HG02981 (cell line): ENCODE results near the gene CLCN4.
A peak's percentile ranks its signal among the peaks of the same experiment; 100 is the strongest.

Experiments
- ATAC-seq: cut with Tn5 transposase; IDR thresholded peaks from one replicate; pipeline ENCODE4 v1.9.1; 2021; ENCODE audit warnings: mild to moderate bottlenecking, moderate library complexity; ENCODE audit not compliant: unreplicated experiment

Gene CLCN4

DNA sequence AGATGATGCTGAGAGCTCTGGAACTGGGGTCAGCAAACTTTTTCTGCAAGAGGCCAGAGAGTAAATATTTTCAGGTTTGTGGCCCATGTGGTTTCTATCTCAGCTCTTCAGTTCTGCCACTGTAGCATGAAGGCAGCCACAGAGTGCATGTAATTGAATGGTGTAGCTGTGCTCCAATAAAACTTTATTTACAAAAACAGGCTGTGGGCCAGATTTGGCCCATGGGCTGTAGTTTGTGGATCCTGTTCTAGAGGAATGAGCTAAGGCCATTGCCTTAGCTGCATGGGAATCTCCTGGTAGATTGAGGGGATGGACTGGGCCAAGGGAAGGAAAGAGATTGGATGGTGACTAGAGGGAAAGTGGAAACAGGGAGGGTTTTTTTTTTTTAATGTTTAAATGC, 36.8 kb downstream of the CLCN4 start:
- ATAC-seq, result no peak

DNA sequence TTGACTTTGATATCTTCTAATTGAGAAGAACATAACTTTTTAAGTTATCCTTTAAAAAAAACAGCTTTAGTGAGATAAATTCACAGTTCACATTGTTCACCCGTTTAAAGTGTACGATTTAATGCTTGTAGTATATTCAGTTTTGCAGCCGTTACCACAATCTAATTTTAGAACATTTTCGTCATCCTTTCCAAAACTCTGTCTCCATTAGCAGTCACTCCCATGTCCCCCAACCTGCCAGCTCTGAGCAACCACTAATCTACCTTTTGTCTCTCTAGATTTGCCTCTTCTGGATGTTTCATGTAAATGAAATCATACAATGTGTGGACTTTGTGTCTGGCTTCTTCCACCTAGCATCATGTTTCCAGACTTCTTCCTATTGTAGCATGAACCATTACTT, 38.6 kb downstream of the CLCN4 start:
- no peak for ATAC-seq

DNA sequence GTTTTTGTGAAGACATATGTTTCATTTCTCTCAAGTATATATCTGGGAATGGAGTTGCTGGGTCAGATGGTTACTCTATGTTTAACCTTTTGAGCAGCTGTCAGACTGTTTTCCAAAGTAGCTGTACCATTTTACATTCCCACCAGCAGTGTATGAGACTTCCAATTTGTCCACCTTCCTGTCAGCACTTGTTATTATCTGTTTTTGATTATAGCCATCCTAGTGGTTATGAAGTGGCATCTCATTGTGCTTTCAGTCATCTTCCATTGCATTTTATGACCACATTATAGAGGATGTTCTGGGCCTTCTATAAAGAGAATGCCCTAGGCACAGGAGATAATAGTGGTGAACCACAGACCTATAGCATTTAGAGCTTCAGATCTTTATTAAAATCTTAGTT, 39.2 kb downstream of the CLCN4 start:
- no peak for ATAC-seq

DNA sequence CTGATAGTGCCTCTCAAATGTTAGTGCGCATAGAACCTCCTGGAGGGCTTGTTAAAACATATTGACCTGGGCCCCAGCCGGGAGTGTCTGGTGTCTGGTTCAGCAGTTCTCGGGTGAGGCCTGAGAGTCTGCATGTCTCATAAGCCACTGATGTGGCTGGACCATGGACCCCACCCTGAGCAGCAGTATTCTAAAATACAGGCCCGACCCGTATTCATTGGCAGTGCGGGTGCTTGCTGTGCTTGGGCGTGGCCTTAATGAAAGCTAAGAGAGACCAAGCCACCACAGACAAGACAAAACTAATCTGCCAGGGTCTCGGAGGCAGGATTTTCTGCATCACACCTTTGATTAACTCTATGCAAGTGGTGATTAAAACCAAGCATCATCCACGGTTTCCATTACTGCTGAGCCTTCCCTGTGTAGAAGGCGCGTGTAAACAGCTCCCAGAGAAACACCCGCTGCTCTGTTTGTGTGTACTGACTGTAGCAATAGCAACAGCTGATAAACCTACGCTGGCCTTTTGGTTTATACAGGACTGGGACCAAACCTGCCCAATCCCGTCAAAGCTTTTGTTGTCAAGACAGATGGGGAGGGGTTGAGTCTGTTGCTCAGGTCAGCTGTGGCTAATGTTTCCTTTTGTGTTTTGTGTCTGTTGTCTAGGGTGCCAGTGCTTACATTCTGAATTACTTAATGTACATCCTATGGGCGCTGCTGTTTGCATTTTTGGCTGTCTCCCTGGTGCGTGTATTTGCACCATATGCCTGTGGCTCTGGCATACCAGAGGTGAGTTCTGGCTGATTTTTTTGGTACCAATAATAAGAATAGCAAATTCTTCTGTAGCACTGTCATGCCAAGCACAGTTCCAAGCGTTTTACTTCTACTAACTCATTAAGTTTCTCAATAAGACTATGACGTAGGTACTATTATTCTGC, 40.8 kb downstream of the CLCN4 start:
- no peak for ATAC-seq

DNA sequence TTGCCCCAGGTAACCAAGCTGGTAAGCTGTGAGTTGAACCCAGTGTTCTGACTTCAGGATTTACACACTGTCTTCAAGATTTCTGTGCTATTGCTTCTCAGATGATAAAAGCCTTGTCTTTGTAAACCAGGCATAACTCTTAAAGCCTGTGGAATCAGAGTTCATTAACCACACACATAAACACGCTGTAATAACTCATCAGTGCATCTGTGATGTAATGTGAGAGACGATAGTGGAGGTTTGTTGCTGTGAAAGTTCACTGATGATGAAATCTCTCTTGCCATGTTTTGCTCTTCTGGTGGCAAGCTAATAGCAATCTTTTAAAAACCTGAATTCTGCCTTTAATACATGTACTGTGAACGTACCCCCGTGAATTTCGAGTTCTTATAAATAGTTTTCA, 41.5 kb downstream of the CLCN4 start:
- ATAC-seq, result no peak

DNA sequence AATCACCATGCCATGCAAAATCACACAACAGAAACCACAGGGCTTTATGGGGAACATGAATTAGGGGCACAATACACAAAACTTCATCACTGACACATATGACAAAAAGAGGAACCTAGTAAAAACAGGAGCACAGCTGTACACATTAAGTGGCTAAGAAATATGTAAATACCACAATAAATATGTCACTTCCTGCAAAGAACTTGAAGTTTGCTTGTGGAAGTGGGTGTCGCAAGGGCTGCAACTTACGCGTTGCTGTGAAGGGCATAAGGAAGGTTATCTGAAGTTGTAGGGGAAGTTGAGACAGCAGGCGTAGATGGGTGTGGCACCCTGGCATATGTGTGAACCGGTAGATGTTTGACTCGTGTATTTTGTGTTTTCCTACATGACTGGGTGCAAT, 42.4 kb downstream of the CLCN4 start:
- peak; percentile 93 for ATAC-seq

DNA sequence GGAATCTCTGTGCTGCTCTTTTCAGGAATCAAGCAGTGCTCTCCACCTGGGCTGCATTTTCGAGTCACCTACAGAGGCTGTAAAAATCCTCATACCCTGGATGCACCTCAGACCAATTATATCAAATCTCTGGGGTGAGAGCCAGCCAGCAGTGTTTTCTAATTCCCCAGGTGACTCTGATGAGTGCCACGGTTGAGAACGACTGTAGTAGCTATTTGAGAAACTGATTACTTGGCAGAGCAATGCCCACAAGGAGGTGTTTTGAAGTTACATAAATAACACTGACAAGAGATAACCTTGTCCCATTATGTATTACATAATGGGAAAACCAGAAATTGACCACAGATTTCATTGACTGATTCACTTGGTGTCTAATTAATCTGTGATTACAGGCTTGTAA, 46.8 kb downstream of the CLCN4 start:
- ATAC-seq, result no peak

DNA sequence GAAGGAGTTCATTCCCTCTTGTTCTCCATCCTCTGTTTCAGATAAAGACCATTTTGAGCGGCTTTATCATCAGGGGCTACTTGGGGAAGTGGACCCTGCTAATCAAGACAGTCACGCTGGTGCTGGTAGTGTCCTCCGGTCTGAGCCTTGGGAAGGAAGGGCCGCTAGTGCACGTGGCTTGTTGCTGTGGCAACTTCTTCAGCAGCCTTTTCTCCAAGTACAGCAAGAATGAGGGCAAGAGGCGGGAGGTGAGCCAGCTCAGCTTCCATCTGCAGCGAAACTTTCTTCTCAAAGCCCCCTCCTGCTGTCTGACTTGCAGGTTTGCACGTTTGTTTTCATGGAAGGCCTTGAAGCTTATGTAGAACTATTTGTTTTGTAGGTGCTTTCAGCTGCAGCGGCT, 49.5 kb downstream of the CLCN4 start:
- ATAC-seq, result no peak

DNA sequence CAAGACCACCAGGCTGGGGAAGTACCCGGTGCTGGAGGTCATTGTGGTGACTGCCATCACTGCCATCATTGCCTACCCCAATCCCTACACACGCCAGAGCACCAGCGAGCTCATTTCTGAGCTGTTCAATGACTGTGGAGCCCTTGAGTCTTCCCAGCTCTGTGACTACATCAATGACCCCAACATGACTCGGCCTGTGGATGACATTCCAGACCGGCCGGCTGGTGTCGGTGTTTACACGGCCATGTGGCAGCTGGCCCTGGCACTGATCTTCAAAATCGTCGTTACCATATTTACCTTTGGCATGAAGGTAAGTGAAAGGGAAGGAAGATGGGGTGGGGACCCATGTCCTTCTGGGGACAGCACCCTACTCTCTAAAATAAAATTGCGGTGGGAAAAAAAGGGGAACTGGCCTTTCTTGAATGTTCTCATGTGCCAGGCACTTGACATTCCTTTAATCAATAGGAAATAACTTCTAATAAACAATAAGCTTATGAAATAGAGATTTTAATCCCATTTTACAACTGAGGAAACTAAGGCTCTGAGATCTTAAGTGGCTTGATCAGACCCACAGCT, 51.6 kb downstream of the CLCN4 start:
- no peak for ATAC-seq

DNA sequence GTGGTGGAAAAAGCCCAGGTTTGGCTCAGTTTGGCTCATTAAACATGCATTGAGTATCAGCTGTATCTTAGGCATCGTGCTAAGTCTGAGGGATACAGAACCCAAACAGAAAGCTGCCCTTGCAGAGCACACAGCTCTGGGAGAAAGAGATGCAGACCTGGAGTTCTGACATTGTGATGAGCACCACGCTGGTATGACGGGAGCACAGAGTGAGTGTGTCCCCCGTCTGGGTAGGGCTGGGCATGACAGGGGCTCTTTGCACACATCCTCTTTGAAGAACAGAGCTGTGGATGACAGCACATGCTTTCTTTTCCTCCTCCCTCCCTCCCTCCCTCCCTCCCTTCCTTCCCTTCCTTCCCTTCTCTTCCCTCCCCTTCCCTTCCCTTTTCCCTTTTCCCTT, 52.2 kb downstream of the CLCN4 start:
- no peak for ATAC-seq

DNA sequence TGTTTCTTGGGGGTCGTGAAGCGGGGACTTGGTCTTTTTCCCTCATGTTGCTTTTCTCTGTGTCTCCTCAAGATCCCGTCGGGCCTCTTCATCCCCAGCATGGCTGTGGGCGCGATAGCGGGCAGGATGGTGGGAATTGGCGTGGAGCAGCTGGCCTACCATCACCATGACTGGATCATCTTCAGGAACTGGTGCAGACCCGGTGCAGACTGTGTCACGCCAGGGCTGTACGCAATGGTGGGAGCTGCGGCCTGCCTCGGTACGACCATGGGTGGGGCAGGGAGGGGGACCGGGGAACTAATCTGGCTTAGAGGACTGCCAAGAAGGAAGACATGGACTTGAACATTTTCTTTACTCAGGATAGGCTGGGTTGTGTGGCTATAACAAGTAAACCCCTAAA, 55.6 kb downstream of the CLCN4 start:
- ATAC-seq, result no peak

DNA sequence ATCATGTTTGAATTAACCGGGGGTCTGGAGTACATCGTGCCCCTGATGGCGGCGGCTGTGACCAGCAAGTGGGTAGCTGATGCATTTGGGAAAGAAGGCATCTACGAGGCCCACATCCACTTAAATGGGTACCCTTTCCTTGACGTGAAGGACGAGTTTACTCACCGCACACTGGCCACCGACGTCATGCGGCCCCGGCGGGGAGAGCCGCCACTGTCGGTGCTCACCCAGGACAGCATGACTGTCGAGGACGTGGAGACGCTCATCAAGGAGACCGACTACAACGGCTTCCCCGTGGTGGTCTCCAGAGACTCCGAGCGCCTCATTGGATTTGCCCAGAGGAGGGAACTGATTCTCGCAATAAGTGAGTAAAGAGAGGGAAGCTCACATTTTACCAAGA, 56.9 kb downstream of the CLCN4 start:
- ATAC-seq, result no peak

DNA sequence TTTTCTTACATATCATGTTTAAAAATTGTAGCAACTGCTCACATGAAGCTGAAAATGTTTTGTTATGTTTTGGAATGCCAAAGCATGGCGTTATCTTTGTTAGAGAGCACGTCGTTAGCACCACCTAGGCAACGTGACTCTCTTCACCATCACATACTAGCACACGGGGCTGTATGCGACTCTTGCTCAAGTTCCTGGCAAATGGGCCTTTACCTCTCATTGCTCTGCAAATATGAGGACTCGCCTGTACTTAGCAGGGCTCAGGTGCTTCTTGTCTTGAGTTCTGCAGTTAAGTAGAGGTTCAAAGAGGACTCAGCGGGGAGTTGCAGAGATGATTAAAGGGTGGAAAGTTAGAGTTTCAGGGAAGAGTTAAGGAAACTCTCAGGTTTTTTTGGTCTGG, 59.4 kb downstream of the CLCN4 start:
- ATAC-seq, result no peak

DNA sequence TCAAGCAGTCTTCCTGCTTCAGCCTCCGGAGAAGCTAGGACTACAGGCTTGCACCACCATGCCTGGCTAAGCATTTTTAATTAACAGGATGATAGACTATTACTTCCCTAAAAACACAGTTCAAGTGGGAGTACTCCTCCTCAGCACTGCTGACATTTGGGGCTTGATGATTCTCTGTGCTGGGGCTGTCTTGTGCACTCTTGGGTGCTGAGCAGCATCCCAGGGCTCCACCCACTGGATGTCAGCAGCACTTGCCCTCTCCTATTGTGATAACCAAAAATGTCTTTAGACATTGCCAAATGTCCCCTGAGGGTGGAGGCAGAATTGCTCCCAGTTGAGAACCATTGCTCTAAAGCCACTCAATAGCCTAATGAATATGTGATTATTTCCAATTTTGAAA, 60.4 kb downstream of the CLCN4 start:
- no peak for ATAC-seq

DNA sequence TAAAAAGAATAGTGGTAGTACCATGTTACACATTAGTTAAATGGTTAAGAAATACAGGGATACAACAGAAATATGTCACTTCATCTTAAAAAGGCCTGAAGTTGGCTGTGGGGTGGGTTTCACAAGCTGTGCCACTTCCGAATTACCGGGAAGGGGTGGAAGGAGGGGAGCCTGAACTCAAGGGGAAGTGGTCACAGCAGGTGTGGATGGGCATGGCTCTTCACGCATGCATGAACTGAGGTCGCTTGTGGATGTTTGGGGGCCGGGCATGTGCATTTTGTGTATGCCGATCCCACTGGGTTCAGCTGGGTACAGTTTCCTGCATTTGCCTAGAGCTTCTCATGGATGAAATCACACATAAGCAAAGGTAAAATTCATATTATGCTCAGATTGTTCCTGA, 64.9 kb downstream of the CLCN4 start:
- ATAC-seq, result no peak

DNA sequence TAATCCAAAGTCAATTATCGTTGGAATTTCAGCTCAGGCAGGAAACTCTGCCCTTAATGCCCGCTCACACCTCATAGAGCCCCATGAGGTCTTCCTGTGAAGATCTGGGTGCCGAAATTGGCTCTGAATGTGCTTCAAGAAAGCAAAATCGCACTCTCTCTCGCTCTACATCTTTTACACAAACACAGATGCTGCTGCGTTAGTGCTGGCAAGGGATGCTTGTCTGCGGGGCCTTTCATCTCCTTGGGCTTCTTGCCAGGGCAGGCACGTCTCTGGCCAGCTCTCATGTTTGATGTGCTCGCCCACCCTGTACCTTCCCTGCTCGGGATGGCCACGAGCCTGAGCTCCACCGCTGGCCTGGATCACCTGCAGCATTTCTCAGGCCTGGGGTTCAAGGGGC, 66.5 kb downstream of the CLCN4 start:
- no peak for ATAC-seq

DNA sequence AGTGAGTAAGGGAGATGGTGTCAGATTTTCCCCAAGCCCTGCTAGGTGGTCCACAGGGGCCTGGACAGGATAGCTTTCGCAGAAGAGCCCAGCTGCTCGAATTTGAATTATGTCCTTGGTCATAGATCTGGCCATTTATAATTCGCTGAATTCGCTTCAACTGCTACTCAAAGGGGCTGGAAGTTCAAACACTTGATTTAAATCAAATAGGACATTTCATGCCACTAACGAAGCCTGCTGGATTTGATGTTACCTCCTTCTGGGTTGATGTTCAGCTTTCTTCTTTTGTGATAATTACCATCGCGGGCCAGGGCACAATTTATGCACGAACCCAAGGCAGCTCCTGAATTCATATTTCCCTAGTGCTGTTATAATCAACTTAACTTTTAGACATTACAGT, 67.0 kb downstream of the CLCN4 start:
- ATAC-seq, result no peak

DNA sequence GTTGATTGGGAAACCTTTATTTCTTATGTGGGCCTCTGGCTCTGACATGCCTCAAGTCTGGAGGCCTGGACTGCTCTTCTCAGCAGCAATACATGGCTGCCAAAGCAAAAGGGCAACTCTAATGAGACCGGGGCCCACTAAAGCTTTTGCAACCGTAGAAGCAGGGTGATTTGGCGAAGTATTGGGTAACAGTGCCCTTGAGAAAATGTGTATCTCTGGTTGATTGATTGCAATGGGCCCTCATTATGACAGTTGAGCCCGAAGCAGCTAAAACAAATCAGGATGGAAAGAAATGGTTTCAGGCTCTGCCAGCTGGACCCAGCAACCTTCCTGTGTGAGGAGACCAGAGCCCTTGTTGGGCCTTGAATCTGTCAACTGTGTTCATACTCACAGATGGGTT, 73.4 kb downstream of the CLCN4 start:
- no peak for ATAC-seq

DNA sequence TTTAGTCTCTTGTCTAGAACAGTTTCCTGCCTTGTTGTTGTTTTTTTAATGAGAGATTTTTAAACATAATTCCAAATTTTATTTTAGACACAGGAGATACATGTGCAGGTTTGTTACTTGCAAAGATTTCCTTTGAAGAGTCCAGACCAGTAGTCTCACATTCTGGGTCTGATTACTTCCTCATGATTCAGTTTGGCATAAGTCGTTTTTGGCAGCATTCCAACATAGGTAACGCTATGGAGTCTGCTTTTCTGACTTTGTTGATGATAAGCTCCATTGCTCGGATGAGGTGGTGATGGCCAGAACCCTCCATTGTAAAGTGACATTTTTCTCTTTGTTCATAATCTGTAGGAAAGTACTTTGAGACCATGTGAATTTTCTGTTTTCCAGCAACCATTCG, 74.7 kb downstream of the CLCN4 start:
- ATAC-seq, result no peak

DNA sequence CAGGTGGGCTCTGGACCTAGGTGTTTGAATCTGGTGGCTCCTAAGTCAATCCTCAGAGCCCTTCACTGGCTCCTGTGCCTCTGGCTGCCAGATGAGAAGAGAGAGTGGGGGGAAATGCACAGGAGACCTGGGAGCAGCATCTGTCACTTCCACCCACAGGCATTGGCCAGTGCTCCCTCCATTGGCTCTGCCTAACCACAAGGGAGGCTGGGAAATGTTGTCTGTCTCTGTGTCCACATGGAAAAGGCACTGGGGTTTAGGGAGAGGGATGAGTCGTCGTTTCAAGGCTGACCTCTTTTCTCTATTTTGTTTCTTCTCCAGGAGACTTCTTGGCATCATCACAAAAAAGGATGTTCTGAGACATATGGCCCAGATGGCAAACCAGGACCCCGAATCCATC, 76.4 kb downstream of the CLCN4 start:
- no peak for ATAC-seq

DNA sequence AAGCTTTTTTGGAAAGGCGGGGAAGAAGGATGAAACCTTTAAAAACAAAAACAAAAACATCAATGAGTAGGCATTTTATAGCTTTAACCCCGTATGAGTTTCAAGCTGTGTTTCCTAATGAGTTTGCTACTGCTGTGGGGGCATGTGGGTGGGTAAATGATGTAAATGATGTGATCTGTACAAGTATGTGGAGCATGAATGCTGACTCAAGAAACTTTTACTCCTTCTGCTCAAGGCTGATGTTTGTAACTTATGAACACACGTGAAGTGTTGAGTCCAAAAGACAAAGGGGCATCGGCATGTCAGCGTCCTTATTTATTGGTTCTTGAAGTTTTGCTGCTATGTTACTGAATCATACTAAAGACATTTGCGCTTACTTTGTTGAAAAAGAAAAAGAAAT, 76.9 kb downstream of the CLCN4 start:
- no peak for ATAC-seq

DNA sequence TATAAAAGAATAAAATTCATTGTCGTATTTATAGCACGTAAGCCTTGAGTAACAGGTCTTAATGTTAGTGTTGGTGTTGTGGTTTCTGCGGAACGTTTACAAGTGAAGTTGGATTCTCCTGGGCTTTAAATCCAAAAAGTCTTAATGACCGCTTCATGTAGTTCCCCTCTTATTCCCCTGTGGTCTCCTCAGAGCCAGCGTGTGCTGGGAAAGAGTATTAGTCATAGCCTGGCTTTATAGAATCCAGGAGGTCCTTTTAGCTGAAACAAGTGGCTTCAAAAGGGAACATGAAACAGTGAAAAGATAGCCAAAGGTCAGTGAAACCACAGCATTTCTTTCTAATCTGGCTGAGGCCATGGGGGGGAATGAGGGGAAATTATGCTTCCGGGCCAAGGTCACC, 79.1 kb downstream of the CLCN4 start:
- ATAC-seq, result no peak

DNA sequence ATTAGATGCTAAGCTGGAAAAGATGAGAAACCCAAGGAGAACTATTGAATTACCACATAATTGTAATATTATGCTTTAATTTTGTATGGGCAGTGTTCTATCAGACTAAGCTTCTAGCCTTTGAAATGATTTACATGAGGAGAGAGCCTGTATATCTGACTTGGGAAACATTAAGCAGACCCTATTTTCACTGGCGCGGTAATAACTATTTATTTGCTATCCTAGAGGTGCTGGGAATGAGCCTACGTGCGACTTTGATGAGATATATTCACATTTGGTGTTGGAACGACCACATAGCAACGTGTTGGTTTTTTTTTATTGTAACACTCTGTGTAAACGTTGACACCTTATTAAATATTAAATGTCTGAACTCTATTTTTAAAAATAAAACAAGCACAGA, 80.5 kb downstream of the CLCN4 start:
- ATAC-seq, result no peak
